ENCODE measurements around the gene DAPK1. TPM values are rescaled to one million over a fixed set of nuclear protein-coding genes. Genes with fewer than 3 reads are reported as not detected.

Gene DAPK1
- total and polyA plus RNA-seq, 2 donors (not counting 1 experiment from before 2014, with no cell fraction given) = 1.7 to 2.8 TPM

DNA sequence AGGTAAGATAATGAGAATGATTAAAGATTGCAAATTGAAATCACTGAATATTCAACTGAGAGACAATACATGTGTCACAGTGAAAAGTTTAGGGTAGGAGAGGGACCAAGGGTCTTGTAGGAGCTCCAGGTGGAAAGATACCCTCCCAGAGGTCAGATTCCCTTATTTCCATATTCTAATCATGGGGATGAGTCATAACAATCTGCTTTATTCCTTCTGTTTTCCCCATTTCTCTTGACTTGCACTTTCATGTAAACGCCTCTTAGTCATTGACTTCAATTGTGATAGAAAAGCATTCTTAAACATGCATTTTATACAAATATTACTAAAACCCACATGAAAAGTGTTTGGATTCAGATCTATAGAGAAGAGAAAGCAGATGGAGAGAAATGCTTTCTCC, 147.0 kb downstream of the DAPK1 start:
- no peaks in the 10 kb centered on the region for H3K4me1 Mint-ChIP-seq
- no peak for DNase-seq
- Histone ChIP-seq H2AFZ (ENCODE audit: insufficient read depth, low read depth, low read length, poor library complexity, severe bottlenecking) (no peak overlapping the region), H3K4me1 (ENCODE audit: control insufficient read depth in 2 of 2, insufficient read depth in 2 of 2, low read length in 2 of 2) (no peaks in the 10 kb centered on the region), H3K9ac (ENCODE audit: low read length) (no peak overlapping the region), H3K4me2 (replicated peaks; ENCODE audit: low read depth, low read length, poor library complexity, severe bottlenecking) (no peak overlapping the region), H3K79me2 (ENCODE audit: control insufficient read depth, insufficient read depth, low read length) (no peaks in the 10 kb centered on the region), H3K36me3 (replicated peaks in 1 of 2; ENCODE audit: control extremely low read depth in 1 of 2, control insufficient read depth in 1 of 2, extremely low read depth in 1 of 2, insufficient read depth in 2 of 2, low read length in 1 of 2) (no peaks in the 10 kb centered on the region), H3K27me3 (replicated peaks in 1 of 4; ENCODE audit: control extremely low read depth in 1 of 4, control insufficient read depth in 3 of 4, insufficient read depth in 4 of 4, low read length in 3 of 4) (no peaks in the 10 kb centered on the region), H4K20me1 (ENCODE audit: control insufficient read depth, insufficient read depth, low read length, poor library complexity, severe bottlenecking) (no peaks in the 10 kb centered on the region), H3K9me3 (ENCODE audit: control extremely low read depth in 1 of 3, control insufficient read depth in 2 of 3, insufficient read depth in 1 of 3, low read length in 2 of 3) (no peaks in the 10 kb centered on the region), H3K27ac (ENCODE audit: low read length in 2 of 2) (no peak overlapping the region), H3K4me3 (ENCODE audit: control extremely low read depth in 1 of 5, extremely low read depth in 1 of 5, insufficient read depth in 1 of 5, low read depth in 2 of 5, low read length in 4 of 5) (no peak overlapping the region)
- TF ChIP-seq EZH2 (IDR thresholded peaks at IDR 0.05; ENCODE audit: borderline replicate concordance, insufficient read depth, low read depth, low read length, poor library complexity, severe bottlenecking) (no peak), CTCF (IDR thresholded peaks at IDR 0.05) (no peak)
- H3K27me3 Mint-ChIP-seq = no peaks in the 10 kb centered on the region
- no peaks in the 10 kb centered on the region for H3K9me3 Mint-ChIP-seq (ENCODE audit: insufficient read depth)
- CTCF ChIA-PET = no interaction called here
- WGBS (ENCODE audit: insufficient coverage) = no CpG with 5 or more reads among the region's 1 CpG
- no peak for ATAC-seq (ENCODE audit: low read depth)
- no peak overlapping the region for H3K27ac Mint-ChIP-seq
- POLR2A ChIA-PET = no interaction called here
- intact Hi-C loops (cut with micrococcal nuclease) = no loop called here
- H3K4me3 Mint-ChIP-seq = no peak overlapping the region

- intact Hi-C loops (cut with micrococcal nuclease) = no loop called here
- no peak for TF ChIP-seq CTCF (IDR thresholded peaks at IDR 0.05)
- TF ChIP-seq EZH2 (IDR thresholded peaks at IDR 0.05; ENCODE audit: borderline replicate concordance, insufficient read depth, low read depth, low read length, poor library complexity, severe bottlenecking) = no peak
- no peaks in the 10 kb centered on the region for H4K20me1 ChIP-seq (ENCODE audit: control insufficient read depth, insufficient read depth, low read length, poor library complexity, severe bottlenecking)
- H2AFZ ChIP-seq (ENCODE audit: insufficient read depth, low read depth, low read length, poor library complexity, severe bottlenecking) = no peak overlapping the region
- no CpG with 5 or more reads among the region's 3 CpGs for WGBS (ENCODE audit: insufficient coverage)
- no peak overlapping the region for H3K9ac ChIP-seq (ENCODE audit: low read length)
- no peaks in the 10 kb centered on the region for H3K27me3 ChIP-seq (replicated peaks in 1 of 4; ENCODE audit: control extremely low read depth in 1 of 4, control insufficient read depth in 3 of 4, insufficient read depth in 4 of 4, low read length in 3 of 4)
- no peak for ATAC-seq (ENCODE audit: low read depth)
- no peak for DNase-seq
- CTCF ChIA-PET = no interaction called here
- Mint-ChIP-seq H3K4me1 (no peaks in the 10 kb centered on the region), H3K9me3 (ENCODE audit: insufficient read depth) (no peaks in the 10 kb centered on the region), H3K27me3 (no peaks in the 10 kb centered on the region), H3K4me3 (no peak overlapping the region), H3K27ac (no peak overlapping the region)
- no peaks in the 10 kb centered on the region for H3K4me1 ChIP-seq (ENCODE audit: control insufficient read depth in 2 of 2, insufficient read depth in 2 of 2, low read length in 2 of 2)
- no peak overlapping the region for H3K4me2 ChIP-seq (replicated peaks; ENCODE audit: low read depth, low read length, poor library complexity, severe bottlenecking)
- no peaks in the 10 kb centered on the region for H3K9me3 ChIP-seq (ENCODE audit: control extremely low read depth in 1 of 3, control insufficient read depth in 2 of 3, insufficient read depth in 1 of 3, low read length in 2 of 3)
- no peaks in the 10 kb centered on the region for H3K36me3 ChIP-seq (replicated peaks in 1 of 2; ENCODE audit: control extremely low read depth in 1 of 2, control insufficient read depth in 1 of 2, extremely low read depth in 1 of 2, insufficient read depth in 2 of 2, low read length in 1 of 2)
- POLR2A ChIA-PET = no interaction called here
- H3K4me3 ChIP-seq (ENCODE audit: control extremely low read depth in 1 of 5, extremely low read depth in 1 of 5, insufficient read depth in 1 of 5, low read depth in 2 of 5, low read length in 4 of 5) = no peak overlapping the region
- H3K27ac ChIP-seq (ENCODE audit: low read length in 2 of 2) = no peak overlapping the region
- no peaks in the 10 kb centered on the region for H3K79me2 ChIP-seq (ENCODE audit: control insufficient read depth, insufficient read depth, low read length)
These were observed 148.9 kb downstream of the DAPK1 start for GRCh38 chr9:87646546-87646945.
